ENCODE measurements around the gene GEMIN4. TPM values are rescaled to one million over a fixed set of nuclear protein-coding genes. Genes with fewer than 3 reads are reported as not detected.

The GEMIN4 gene
- total RNA-seq, 1 experiment from 2014 or later: 24.6 TPM

- Histone ChIP-seq H3K9ac (ENCODE audit: low read length) (no peak overlapping the region), H3K4me3 (ENCODE audit: low read length) (no peak overlapping the region), H4K20me1 (ENCODE audit: low read length) (no peaks in the 10 kb centered on the region), H3F3A (ENCODE audit: low read length, unreplicated experiment) (peaks cover 4% of the 10 kb centered on the region), H3K9me2 (replicated peaks; ENCODE audit: low read length) (no peaks in the 10 kb centered on the region), H2AFZ (ENCODE audit: low read length) (no peak overlapping the region), H3K79me2 (ENCODE audit: low read length) (peaks cover 13% of the 10 kb centered on the region; the same call in 1 of the 2 replicates), H3K36me3 (ENCODE audit: low read depth, low read length) (peaks cover 22% of the 10 kb centered on the region), H3K9me3 (ENCODE audit: low read length) (no peaks in the 10 kb centered on the region), H3K4me1 (ENCODE audit: insufficient read depth, low read length) (peaks cover 35% of the 10 kb centered on the region), H3K4me2 (ENCODE audit: low read length) (no peak overlapping the region), H3K27ac (ENCODE audit: low read length) (no peak overlapping the region), H3K27me3 (ENCODE audit: low read length) (no peaks in the 10 kb centered on the region)
- intact Hi-C loops (cut with micrococcal nuclease): no loop called here
- ATAC-seq (no peak), DNase-seq (no peak)
- TF ChIP-seq CTCF (conservative IDR thresholded peaks at IDR 0.05; ENCODE audit: low read depth, low read length) (no peak), EZH2 (IDR thresholded peaks at IDR 0.05; ENCODE audit: low read length, unreplicated experiment) (no peak), EZH2phosphoT487 (IDR thresholded peaks at IDR 0.05; ENCODE audit: borderline replicate concordance, low read length) (no peak)
- ChIA-PET CTCF (no interaction called here), POLR2A (ENCODE audit: unreplicated experiment) (no interaction called here)
- BruUV-seq (replicated peaks): no TSS peak
Observed at GRCh38 chr17:697682-698081, 54.4 kb downstream of the GEMIN4 start.

- Histone ChIP-seq H2AFZ (ENCODE audit: low read length) (no peak overlapping the region), H3K9me2 (replicated peaks; ENCODE audit: low read length) (no peaks in the 10 kb centered on the region), H3K27me3 (ENCODE audit: low read length) (no peaks in the 10 kb centered on the region), H3K79me2 (ENCODE audit: low read length) (peaks cover 13% of the 10 kb centered on the region; the same call in 1 of the 2 replicates), H4K20me1 (ENCODE audit: low read length) (no peaks in the 10 kb centered on the region), H3K27ac (ENCODE audit: low read length) (no peak overlapping the region), H3K36me3 (ENCODE audit: low read depth, low read length) (peaks cover 22% of the 10 kb centered on the region), H3K4me2 (ENCODE audit: low read length) (no peak overlapping the region), H3K9ac (ENCODE audit: low read length) (no peak overlapping the region), H3K4me1 (ENCODE audit: insufficient read depth, low read length) (peaks cover 48% of the 10 kb centered on the region), H3F3A (ENCODE audit: low read length, unreplicated experiment) (peaks cover 4% of the 10 kb centered on the region), H3K9me3 (ENCODE audit: low read length) (no peaks in the 10 kb centered on the region), H3K4me3 (ENCODE audit: low read length) (no peak overlapping the region)
- ChIA-PET POLR2A (ENCODE audit: unreplicated experiment) (no interaction called here), CTCF (no interaction called here)
- intact Hi-C loops (cut with micrococcal nuclease): no loop called here
- no peak for TF ChIP-seq CTCF (conservative IDR thresholded peaks at IDR 0.05; ENCODE audit: low read depth, low read length)
- TF ChIP-seq EZH2phosphoT487 (IDR thresholded peaks at IDR 0.05; ENCODE audit: borderline replicate concordance, low read length): no peak
- TF ChIP-seq EZH2 (IDR thresholded peaks at IDR 0.05; ENCODE audit: low read length, unreplicated experiment): no peak
- BruUV-seq (replicated peaks): no TSS peak
- DNase-seq: no peak
- no peak for ATAC-seq
Observed at GRCh38 chr17:696369-696768, 55.7 kb downstream of the GEMIN4 start.

Other genes starting within 250 kb of the GEMIN4 start
- gene VPS53, start 37.4 kb downstream of the GEMIN4 start, total RNA-seq (2014; rRNA removed): 14.5 and 21.9 TPM in 2 replicates
- gene TLCD3A, start 19.7 kb downstream of the GEMIN4 start, total RNA-seq (2014; rRNA removed): 10.0 and 13.9 TPM in 2 replicates
- gene GLOD4, start 30.0 kb upstream of the GEMIN4 start, total RNA-seq (2014; rRNA removed): 33.8 and 40.6 TPM in 2 replicates
- 32.1 and 40.4 TPM in 2 replicates for gene MRM3, start 30.1 kb upstream of the GEMIN4 start, total RNA-seq (2014; rRNA removed)
- gene NXN, start 227.5 kb upstream of the GEMIN4 start, total RNA-seq (2014; rRNA removed): 20.8 and 25.6 TPM in 2 replicates
- 17.2 and 17.7 TPM in 2 replicates for gene TIMM22, start 244.9 kb upstream of the GEMIN4 start, total RNA-seq (2014; rRNA removed)

Data from PC-3 (cell line).